Prostate gland (tissue), 2 donors: ENCODE measurements around the gene CRIM1.

Experiments
- POLR2A ChIP-seq: fragments of 450-650 bp; IDR thresholded peaks from one replicate; pipeline ENCODE4 v1.6.1; 2016; ENCODE audit warnings: antibody characterized with exemption, mild to moderate bottlenecking
- POLR2AphosphoS5 ChIP-seq: sonication (generic); formaldehyde crosslinking; IDR thresholded peaks from one replicate; pipeline ENCODE4 v1.6.1; 2017; ENCODE audit warnings: antibody characterized with exemption
- TF ChIP-seq, protein P1 (sequence below), 4 experiments: fragments of 200-600 bp in 2 of 4; fragments of 450-650 bp in 2 of 4; sonication (generic) in 2 of 4; IDR thresholded peaks; 1 replicate in 3 of 4; 2 replicates in 1 of 4; pipeline ENCODE4 v1.5.1; 2016 to 2019; ENCODE audit warnings: antibody characterized with exemption in 4 of 4, mild to moderate bottlenecking in 2 of 4, moderate library complexity in 2 of 4

DNA sequence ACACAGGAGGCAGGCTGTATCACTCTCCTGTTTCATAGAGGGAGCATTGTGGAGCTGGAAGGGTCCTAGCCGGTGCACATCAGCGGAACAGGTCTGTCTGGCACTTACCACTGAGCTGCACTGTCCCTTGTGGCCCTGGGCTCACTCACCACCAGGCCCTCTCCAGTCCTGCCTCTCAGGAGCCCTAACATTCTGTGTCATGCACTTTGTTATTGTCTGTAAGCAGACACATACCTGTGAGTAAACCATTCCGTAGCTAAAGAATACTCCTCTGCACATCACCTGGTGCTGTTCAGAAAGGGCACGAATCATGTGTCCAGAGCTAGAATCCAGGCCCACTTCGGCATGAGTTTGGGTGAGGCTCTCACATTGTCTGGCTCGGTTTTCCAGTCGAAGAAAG is 93.6 kb downstream of the CRIM1 start:
- TF ChIP-seq POLR2A, result no peak
- TF ChIP-seq, protein P1, sequence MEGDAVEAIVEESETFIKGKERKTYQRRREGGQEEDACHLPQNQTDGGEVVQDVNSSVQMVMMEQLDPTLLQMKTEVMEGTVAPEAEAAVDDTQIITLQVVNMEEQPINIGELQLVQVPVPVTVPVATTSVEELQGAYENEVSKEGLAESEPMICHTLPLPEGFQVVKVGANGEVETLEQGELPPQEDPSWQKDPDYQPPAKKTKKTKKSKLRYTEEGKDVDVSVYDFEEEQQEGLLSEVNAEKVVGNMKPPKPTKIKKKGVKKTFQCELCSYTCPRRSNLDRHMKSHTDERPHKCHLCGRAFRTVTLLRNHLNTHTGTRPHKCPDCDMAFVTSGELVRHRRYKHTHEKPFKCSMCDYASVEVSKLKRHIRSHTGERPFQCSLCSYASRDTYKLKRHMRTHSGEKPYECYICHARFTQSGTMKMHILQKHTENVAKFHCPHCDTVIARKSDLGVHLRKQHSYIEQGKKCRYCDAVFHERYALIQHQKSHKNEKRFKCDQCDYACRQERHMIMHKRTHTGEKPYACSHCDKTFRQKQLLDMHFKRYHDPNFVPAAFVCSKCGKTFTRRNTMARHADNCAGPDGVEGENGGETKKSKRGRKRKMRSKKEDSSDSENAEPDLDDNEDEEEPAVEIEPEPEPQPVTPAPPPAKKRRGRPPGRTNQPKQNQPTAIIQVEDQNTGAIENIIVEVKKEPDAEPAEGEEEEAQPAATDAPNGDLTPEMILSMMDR (IDR thresholded peaks at IDR 0.05), result no peak
- no peak for TF ChIP-seq POLR2AphosphoS5
